Measurements from ENCODE around the gene IRX2. TPM values are rescaled to one million over a fixed set of nuclear protein-coding genes. Genes with fewer than 3 reads are reported as not detected.

IRX2 gene
- polyA plus RNA-seq, 1 donor from 2014 or later = 0.95 TPM

- TF ChIP-seq SMC3 (conservative IDR thresholded peaks at IDR 0.05; ENCODE audit: poor library complexity) (no peak), MXI1 (conservative IDR thresholded peaks at IDR 0.05; ENCODE audit: poor library complexity, severe bottlenecking) (no peak)
- H4K20me1 ChIP-seq (ENCODE audit: insufficient read depth) = no peaks in the 10 kb centered on the region
- no peaks in the 10 kb centered on the region for H3F3A ChIP-seq (ENCODE audit: insufficient read depth, low read length, poor library complexity, severe bottlenecking)
- no peaks in the 10 kb centered on the region for H3K9me3 ChIP-seq (ENCODE audit: low read length)
- H3K27ac ChIP-seq (ENCODE audit: low read length) = no peak overlapping the region
- H3K79me2 ChIP-seq (replicated peaks; ENCODE audit: insufficient read depth, low read length) = no peaks in the 10 kb centered on the region
- no peak overlapping the region for H2AFZ ChIP-seq (ENCODE audit: low read depth, low read length)
- H3K4me2 ChIP-seq (ENCODE audit: low read length) = no peak overlapping the region
- no peaks in the 10 kb centered on the region for H3K9me2 ChIP-seq (ENCODE audit: insufficient read depth, low read length)
- no peak overlapping the region for H3K9ac ChIP-seq (ENCODE audit: low read length)
- no peaks in the 10 kb centered on the region for H3K36me3 ChIP-seq (ENCODE audit: insufficient read depth, low read length)
- H3K27me3 ChIP-seq (ENCODE audit: insufficient read depth, low read depth, low read length) = peaks cover 3% of the 10 kb centered on the region
- H3K4me3 ChIP-seq (ENCODE audit: low read length) = no peak overlapping the region
Observed at GRCh38 chr5:2764581-2764980, 13.1 kb upstream of the IRX2 start.

DNA sequence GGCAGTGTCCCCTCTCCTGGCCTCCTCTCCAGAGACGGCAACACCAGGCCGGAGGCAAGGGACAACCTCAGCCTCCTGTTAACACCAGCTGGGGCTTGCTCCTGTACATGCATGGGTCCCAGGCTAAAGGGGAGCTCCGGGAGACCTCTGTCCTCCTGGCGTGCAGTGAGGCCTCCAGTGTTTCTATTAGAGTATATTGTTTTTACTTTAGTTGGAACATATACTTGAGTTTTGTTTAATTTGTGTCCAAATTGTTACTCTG is 12.0 kb upstream of the IRX2 start:
- H3K9me3 ChIP-seq (ENCODE audit: low read length) = no peaks in the 10 kb centered on the region
- H3K79me2 ChIP-seq (replicated peaks; ENCODE audit: insufficient read depth, low read length) = no peaks in the 10 kb centered on the region
- no peak overlapping the region for H3K27ac ChIP-seq (ENCODE audit: low read length)
- TF ChIP-seq, protein P1, sequence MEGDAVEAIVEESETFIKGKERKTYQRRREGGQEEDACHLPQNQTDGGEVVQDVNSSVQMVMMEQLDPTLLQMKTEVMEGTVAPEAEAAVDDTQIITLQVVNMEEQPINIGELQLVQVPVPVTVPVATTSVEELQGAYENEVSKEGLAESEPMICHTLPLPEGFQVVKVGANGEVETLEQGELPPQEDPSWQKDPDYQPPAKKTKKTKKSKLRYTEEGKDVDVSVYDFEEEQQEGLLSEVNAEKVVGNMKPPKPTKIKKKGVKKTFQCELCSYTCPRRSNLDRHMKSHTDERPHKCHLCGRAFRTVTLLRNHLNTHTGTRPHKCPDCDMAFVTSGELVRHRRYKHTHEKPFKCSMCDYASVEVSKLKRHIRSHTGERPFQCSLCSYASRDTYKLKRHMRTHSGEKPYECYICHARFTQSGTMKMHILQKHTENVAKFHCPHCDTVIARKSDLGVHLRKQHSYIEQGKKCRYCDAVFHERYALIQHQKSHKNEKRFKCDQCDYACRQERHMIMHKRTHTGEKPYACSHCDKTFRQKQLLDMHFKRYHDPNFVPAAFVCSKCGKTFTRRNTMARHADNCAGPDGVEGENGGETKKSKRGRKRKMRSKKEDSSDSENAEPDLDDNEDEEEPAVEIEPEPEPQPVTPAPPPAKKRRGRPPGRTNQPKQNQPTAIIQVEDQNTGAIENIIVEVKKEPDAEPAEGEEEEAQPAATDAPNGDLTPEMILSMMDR (IDR thresholded peaks at IDR 0.05; ENCODE audit: poor library complexity, severe bottlenecking) = no peak
- TF ChIP-seq RAD21 (conservative IDR thresholded peaks at IDR 0.05) (no peak), MXI1 (conservative IDR thresholded peaks at IDR 0.05; ENCODE audit: poor library complexity, severe bottlenecking) (no peak), EZH2 (IDR thresholded peaks at IDR 0.05; ENCODE audit: borderline replicate concordance, insufficient read depth, low read length, poor library complexity, severe bottlenecking) (no peak), EP300 (conservative IDR thresholded peaks at IDR 0.05; ENCODE audit: poor library complexity, severe bottlenecking) (no peak), POLR2AphosphoS5 (IDR thresholded peaks at IDR 0.05) (no peak), REST (IDR thresholded peaks at IDR 0.05; ENCODE audit: borderline replicate concordance) (no peak), SMC3 (conservative IDR thresholded peaks at IDR 0.05; ENCODE audit: poor library complexity) (no peak), TAF1 (IDR thresholded peaks at IDR 0.05; ENCODE audit: low read depth) (no peak)
- H3K9me2 ChIP-seq (ENCODE audit: insufficient read depth, low read length) = no peaks in the 10 kb centered on the region
- no peaks in the 10 kb centered on the region for H3K36me3 ChIP-seq (ENCODE audit: insufficient read depth, low read length)
- no peak overlapping the region for H2AFZ ChIP-seq (ENCODE audit: low read depth, low read length)
- no peak overlapping the region for H3K4me3 ChIP-seq (ENCODE audit: low read length)
- no peaks in the 10 kb centered on the region for H3F3A ChIP-seq (ENCODE audit: insufficient read depth, low read length, poor library complexity, severe bottlenecking)
- H3K9ac ChIP-seq (ENCODE audit: low read length) = no peak overlapping the region
- no peaks in the 10 kb centered on the region for H4K20me1 ChIP-seq (ENCODE audit: insufficient read depth)
- H3K4me2 ChIP-seq (ENCODE audit: low read length) = no peak overlapping the region
- peaks cover 10% of the 10 kb centered on the region for H3K27me3 ChIP-seq (ENCODE audit: insufficient read depth, low read depth, low read length)

All from neural cell (in vitro differentiated cells).